Measurements from ENCODE around the gene QKI.
"Not testable (repeated sequence)": the region's sequence is repeated elsewhere in the genome, so short reads cannot be mapped to it uniquely, and the experiment has no call there.

The QKI gene

GRCh38 chr6:163469459-163469985 lies 55.0 kb downstream of the QKI start:
- TF ChIP-seq, protein P1, sequence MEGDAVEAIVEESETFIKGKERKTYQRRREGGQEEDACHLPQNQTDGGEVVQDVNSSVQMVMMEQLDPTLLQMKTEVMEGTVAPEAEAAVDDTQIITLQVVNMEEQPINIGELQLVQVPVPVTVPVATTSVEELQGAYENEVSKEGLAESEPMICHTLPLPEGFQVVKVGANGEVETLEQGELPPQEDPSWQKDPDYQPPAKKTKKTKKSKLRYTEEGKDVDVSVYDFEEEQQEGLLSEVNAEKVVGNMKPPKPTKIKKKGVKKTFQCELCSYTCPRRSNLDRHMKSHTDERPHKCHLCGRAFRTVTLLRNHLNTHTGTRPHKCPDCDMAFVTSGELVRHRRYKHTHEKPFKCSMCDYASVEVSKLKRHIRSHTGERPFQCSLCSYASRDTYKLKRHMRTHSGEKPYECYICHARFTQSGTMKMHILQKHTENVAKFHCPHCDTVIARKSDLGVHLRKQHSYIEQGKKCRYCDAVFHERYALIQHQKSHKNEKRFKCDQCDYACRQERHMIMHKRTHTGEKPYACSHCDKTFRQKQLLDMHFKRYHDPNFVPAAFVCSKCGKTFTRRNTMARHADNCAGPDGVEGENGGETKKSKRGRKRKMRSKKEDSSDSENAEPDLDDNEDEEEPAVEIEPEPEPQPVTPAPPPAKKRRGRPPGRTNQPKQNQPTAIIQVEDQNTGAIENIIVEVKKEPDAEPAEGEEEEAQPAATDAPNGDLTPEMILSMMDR (IDR thresholded peaks at IDR 0.05; ENCODE audit: low read depth, low read length) = no peak
- no peak for DNase-seq (ENCODE audit: extremely low read depth, low read depth)

DNA sequence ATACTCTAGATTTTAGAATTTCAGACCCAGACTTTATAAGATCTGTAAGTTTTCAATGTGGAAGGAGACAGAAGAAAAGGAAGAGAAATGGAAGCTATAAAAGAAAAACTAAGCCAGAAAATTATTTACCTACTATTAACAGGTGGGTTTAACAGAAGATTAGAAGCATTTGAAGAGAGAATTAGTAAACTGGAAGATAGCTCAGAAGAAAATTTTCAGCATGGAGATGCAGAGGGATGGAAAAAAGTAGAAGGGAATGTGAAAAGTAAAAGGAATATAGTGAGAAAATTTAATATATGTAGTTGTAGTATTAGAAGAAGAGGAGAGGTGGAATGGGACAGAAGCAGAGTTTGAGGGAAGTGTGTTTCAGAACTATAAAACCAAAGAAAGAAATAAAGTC lies 56.1 kb downstream of the QKI start:
- DNase-seq (ENCODE audit: extremely low read depth, low read depth) = no peak

DNA sequence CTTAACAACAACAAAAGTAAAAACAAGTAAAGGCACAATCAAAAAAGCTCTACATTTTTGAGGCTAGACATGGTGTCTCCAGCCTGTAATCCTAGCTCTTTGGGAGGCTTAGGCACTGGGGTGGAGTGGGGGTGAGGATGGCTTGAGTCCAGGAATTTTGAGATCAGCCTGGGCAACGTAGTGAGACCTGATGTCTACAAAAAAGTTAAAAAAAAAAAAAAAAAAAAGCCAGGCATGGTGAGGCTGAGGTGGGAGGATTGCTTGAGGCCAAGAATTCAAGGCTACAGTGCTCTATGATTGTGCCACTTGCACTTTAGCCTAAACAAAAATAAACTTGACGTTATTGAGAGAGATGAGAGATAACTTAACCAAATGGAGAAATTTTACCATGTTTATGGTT lies 60.1 kb downstream of the QKI start:
- no peak for DNase-seq (ENCODE audit: extremely low read depth, low read depth)
- TF ChIP-seq, protein P1 (IDR thresholded peaks at IDR 0.05; ENCODE audit: low read depth, low read length) = no peak

More for the DNA sequence above, 56.1 kb downstream of the QKI start:
- TF ChIP-seq, protein P1 (IDR thresholded peaks at IDR 0.05; ENCODE audit: low read depth, low read length) = no peak

GRCh38 chr6:163476946-163477345 lies 62.4 kb downstream of the QKI start:
- not testable (repeated sequence) for DNase-seq (ENCODE audit: extremely low read depth, low read depth)

- DNase-seq (ENCODE audit: extremely low read depth, low read depth) = no peak
- TF ChIP-seq, protein P1 (IDR thresholded peaks at IDR 0.05; ENCODE audit: low read depth, low read length) = no peak
These were observed 68.6 kb downstream of the QKI start for GRCh38 chr6:163483107-163483506.

DNA sequence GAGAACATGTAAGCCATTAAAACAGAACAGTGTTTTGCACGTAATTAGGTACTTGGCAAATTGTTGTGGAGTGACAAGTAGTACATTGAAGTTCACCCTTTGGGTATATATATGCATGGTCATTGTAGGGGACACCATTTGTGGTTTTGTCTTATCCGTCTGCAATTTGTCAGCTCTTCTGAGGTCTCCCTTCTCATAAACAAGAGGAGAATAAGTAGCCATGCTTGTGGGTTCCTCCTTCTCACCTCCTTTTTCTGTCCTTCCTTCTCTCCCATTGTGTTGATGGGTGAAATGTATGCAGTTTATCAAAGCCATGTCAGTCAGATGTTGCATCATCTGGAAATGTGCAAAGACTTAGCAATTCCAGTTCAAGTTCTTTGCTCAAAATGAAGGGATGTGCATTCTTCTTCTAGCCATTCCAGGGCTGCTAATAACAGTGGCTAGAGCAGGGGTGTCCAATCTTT lies 70.9 kb downstream of the QKI start:
- TF ChIP-seq, protein P1 (IDR thresholded peaks at IDR 0.05; ENCODE audit: low read depth, low read length) = no peak
- no peak for DNase-seq (ENCODE audit: extremely low read depth, low read depth)

DNA sequence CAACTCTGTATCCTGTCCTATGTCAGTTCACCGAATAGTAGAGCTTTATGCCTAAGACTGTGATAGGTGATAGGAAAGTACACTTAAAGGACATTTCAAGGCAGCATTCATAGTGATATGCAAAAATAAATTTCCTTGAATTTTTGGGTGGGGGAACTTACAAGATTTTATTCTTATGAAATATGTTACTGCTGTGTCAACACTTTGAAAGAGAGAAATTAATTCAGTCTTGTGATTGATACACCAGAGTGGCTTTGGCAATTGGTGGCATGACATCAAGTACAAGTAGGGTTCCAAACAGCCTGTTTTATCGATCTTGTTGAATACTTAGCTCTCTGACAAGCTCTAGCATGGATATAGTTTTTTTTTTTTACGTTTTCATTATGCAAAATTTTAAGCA lies 72.3 kb downstream of the QKI start:
- no peak for DNase-seq (ENCODE audit: extremely low read depth, low read depth)
- TF ChIP-seq, protein P1 (IDR thresholded peaks at IDR 0.05; ENCODE audit: low read depth, low read length) = no peak

DNA sequence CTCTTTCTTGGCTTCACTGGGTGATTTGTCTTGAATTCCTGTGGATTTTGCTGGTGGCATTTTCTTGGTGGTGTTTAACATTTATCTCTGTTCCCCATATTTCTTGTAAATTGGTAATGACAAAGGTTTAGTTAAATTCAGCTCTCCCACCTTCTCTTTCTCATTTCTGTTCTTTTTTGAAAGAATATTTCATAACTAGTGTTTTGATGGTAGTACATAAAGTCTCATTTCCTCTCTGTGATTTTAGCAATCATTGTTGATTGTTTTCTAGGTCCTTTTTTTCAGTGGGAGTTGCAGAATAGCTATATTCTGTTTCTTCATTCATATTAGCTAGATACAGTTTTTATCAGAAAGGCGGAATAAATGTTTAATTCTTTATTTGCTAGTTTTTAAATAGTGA lies 73.1 kb downstream of the QKI start:
- TF ChIP-seq, protein P1 (IDR thresholded peaks at IDR 0.05; ENCODE audit: low read depth, low read length) = no peak
- no peak for DNase-seq (ENCODE audit: extremely low read depth, low read depth)
